H54 (cell line): ENCODE measurements around the gene HEXIM2.

Experiments used
- DNase-seq: peaks from one replicate; pipeline ENCODE4 v3.0.0; 2011; ENCODE audit warnings: low spot score, mixed read lengths; ENCODE audit not compliant: insufficient read length
- FAIRE-seq: peaks from 3 replicates; lab custom pipeline; 2011; peaks lifted over from hg19 to GRCh38; lab: Jason Lieb, UNC
- POLR2A ChIP-seq: IDR thresholded peaks from 2 replicates; pipeline ENCODE4 v1.6.1; 2011; ENCODE audit warnings: low read depth, mild to moderate bottlenecking, low read length

The HEXIM2 gene

DNA sequence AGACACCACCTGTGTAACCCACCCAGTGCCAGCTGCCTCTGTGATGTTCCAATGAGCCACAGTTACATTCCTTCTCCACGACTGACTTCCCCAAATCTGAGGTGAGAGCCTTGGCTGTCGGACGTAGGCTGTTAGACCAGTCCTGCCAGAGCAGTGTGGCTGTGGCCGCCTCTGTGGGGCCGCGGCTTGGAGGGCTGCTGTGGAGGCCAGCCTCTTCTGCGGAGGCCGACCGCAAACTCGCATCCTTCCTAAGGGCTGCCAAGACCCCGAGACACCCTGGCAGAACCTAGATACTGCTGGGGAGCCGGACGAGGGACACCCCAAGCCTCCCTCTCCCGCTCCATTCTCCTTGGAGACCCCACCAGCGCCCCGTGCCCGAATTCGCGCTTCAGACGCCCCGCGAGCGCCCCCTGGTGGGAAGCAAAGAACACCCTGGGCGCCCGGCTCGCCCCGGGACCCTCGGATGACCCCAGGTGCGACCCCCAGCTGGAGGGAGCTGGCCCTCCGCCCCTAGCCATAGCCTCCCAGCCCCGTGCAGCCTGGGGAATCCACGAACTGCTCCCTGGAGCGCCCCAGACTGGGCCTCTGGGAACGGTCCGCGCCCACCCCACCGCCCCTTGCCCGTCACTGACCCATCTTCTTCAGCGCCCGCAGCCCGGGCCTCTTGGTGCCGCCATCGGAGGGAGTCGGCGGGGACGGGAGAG lies 29.9 kb upstream of the HEXIM2 start:
- no peak for TF ChIP-seq POLR2A
- no peak for DNase-seq
- FAIRE-seq = no peak

GRCh38 chr17:45132320-45132571 lies 29.4 kb upstream of the HEXIM2 start, which contains the start of gene PLCD3:
Gene PLCD3, minus strand, starts transcription at chr17:45132515. Its CDS starts 105 bp downstream, at chr17:45132410.
- FAIRE-seq (no peak), DNase-seq (no peak)
- TF ChIP-seq POLR2A = no peak

DNA sequence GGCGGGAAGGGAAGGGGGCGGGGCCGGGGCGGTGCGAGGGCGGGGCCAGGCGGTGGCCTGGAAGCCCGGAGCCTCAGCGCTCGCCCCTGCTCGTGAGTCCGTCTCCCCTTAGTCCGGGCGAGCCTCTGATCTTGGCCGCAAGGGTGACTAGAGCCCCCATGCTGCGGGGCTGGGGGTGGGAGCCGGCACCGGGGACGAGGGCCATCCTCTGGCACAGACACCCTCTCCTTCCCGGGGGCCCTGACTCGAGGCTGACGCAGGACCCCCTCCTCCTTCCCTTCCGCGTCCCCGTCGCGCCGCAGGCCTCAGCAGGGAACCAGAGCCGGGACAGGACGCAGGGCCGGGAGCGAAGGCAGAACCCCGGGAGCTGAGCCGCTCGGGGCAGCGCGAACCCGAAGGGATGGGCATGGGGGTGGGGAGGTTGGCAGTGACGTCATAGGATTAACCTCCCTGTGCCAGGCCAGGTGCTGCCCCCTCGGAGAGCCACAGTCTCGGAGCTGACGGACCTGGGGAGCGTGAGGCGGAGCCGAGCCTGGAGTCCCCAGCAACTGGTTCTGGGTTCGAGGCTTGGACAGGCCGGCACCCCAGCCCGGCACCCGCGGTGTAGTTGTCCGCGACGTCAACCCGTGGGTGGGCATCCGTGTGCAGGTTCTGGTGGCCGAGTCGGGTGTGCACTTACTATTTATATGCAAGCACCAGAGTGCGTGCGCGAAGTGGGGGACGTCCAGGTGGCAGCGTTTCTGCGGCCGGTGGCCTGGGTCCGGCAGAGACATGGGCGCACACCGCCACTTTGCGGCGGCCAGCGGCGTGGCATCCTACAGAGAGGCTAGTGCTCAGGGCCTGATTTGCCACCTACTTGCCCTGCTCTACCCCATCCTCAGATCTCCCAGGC lies 28.9 kb upstream of the HEXIM2 start:
- peak; percentile 97 for DNase-seq
- peak; percentile 67 for TF ChIP-seq POLR2A
- FAIRE-seq = no peak

DNA sequence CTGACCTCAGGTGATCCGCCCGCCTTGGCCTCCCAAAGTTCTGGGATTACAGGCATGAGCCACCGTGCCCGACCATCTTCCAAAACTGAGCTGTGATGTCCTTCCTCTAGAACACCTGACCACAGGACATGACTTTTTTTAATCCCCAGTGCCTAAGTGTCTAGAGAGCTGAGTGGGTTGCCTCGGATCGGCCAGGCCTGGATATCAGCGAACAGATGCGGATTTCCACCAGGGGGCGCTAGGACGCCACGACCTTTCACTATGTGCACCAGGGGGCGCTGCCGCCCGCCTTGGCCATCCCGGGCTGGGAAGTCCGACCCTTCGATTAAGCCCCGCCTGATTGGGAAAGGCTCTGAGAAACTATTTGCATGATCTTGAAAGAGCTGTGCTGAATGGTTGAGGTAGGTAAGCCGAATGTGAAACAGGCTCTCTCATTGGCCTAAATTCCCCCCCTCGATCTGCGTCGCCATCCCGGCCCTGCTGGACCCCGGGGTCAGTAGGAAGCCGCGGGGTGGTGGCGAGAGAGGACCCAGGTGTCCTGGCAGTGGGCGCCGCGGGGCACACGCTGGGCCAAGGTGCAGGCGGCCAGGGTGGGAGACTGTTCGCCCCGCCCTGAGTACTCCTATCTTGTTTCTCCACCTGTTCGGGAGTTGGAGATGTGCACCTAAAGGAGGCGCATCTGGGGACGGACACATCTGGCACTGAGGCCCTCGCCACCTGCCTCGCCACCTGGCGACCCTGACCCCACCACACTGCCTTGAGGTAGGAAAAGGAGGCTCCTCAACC lies 26.3 kb upstream of the HEXIM2 start, which contains the start of gene ACBD4:
TSS of gene ACBD4 (plus strand) at position 496 of the 786 bp plus-strand sequence. CDS start 458 bp downstream, outside the sequence.
- DNase-seq = peak; percentile 99
- FAIRE-seq = peak; percentile 86
- TF ChIP-seq POLR2A = no peak; the same call in 1 of the 2 replicates

GRCh38 chr17:45135978-45136791 lies 25.5 kb upstream of the HEXIM2 start:
- TF ChIP-seq POLR2A = no peak
- DNase-seq (no peak), FAIRE-seq (no peak)

- no peak for TF ChIP-seq POLR2A
- DNase-seq (no peak), FAIRE-seq (no peak)
Measured at GRCh38 chr17:45136846-45137560, 24.7 kb upstream of the HEXIM2 start.

DNA sequence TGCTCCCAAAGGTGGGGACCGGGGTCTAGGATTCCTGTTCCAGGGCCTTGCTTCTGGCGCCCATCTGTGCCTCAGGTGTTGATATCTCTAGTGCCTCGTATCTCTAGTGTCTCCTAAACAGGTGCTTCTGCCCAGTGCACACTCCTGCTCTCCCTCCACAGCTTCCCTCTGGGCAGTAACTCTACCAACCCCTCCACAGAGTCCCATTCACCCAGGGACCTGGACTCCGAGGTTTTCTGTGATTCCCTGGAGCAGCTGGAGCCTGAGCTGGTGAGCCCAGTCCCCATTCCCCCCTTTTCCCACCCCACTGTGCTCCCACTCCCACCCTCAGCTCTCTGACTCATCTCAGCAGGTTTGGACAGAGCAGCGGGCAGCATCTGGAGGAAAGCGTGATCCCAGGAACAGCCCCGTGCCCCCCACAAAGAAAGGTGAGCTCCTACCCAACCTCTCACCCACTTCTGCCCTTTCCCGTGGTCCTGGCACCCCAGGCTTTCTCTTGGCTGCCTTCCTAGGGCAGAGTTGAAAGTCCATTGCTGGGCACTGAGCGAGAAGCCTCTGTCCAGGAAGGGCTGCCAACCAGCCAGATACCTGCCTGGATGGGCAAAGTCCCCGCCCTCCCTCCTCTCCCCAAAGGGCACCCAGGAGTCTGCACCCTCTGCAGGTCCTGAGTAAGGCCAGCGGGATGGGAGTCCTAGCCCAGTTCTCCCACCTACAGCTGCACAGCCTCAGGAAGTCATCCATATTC lies 23.9 kb upstream of the HEXIM2 start:
- no peak for DNase-seq
- no peak for FAIRE-seq
- no peak for TF ChIP-seq POLR2A

DNA sequence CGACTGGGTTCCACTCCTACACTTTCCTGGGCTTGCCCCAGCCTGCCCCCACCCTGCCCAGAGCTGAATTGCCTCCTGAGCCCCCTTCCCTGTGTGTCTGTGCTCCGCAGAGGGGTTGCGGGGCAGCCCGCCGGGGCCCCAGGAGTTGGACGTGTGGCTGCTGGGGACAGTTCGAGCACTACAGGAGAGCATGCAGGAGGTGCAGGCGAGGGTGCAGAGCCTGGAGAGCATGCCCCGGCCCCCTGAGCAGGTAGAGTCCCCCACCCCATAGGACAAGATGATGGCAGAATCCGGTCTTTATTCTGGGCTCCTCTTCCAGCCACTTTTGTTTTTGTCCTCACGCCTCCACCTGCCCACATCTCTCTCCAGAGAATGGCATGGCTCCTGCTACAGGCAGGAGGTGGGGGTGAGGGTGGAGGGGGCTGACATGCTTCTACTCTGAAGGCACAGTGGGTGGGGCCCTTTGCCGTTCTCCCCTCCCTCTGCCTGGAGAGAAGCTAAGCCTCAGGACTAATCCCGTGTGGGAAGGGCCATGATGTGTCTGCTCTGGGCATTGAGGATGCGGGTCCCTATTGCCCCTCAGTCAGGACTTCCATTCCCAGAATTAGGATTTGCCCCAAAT lies 22.7 kb upstream of the HEXIM2 start:
- FAIRE-seq (no peak), DNase-seq (no peak)
- no peak for TF ChIP-seq POLR2A

DNA sequence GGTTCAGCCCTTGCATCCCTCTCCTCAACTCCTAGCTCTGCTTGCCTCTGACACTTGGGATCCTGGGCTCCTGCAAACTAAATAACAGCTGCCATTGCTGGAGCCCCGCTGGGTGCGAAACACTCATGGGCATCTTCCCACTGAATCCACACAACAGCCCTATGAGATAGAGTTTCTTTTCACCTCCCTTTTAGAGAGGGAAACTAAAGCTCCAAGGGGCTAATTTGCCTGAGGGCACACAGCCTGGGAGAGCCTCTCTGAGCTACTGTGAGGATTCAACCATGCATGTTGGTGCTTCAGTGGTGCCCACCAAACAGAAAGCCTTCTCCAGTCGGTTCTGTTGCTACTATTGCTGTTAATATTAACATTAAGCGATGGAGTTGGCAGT lies 22.1 kb upstream of the HEXIM2 start:
- DNase-seq (no peak), FAIRE-seq (no peak)

DNA sequence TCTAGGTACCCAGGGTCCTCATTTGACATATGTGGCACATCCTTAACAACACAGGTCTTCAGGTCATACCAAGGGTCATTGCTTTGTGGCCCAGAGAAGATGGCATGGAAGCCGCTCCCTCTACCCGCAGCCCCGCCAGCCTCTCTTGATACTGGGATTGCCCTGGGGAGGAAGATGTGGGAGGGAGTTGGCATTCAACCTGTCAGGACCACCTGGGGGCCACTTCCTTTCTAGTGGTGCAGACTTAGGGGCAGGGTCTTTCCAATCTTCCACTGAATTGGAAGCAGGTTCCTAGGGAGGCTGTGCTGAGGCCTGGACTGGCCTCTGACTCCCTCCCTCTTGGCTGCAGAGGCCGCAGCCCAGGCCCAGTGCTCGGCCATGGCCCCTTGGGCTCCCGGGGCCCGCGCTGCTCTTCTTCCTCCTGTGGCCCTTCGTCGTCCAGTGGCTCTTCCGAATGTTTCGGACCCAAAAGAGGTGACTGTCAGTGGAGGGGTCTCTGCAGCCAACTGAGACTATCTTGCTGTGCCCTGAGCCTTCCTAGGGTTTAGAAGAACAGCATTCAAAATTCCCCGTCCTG lies 18.5 kb upstream of the HEXIM2 start:
- FAIRE-seq (no peak), DNase-seq (no peak)
- TF ChIP-seq POLR2A = no peak

More for the DNA sequence above, 22.1 kb upstream of the HEXIM2 start:
- no peak for TF ChIP-seq POLR2A

DNA sequence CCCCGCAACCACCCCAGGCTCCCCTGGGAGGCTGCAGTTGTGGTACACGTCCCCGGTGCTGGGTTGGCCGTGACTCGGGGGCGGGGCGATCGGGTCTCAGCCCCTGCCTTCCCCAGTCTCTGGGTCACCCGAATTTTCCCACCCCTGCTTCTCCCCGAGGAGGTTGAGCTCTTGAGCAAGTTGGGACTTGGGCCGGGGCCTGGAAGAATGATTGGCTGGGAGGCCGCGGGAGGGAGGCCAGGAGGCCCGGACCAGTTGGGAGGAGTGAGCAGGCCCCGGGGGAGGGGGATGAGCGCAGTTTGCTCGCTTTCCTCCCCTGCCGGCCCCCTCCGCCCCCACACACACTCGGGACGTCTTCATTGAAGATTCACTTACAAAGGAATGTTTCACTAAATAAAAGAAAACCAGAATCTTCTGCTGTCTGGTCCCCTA lies 17.9 kb upstream of the HEXIM2 start:
- FAIRE-seq (no peak), DNase-seq (no peak)
- no peak for TF ChIP-seq POLR2A
